ENCODE results near the gene GPR161. TPM values are rescaled to one million over a fixed set of nuclear protein-coding genes. Genes with fewer than 3 reads are reported as not detected.

Gene GPR161
- total RNA-seq, 2 experiments from 2014 or later: not detected

GRCh38 chr1:168121401-168122011, 15.2 kb downstream of the GPR161 start:
- no peak overlapping the region for H3K27ac Mint-ChIP-seq
- ATAC-seq (ENCODE audit: poor library complexity): no peak
- no peaks in the 10 kb centered on the region for H3K36me3 ChIP-seq (ENCODE audit: insufficient read depth, low read length)
- DNase-seq: no peak
- H3K36me3 Mint-ChIP-seq (ENCODE audit: low read depth): no peaks in the 10 kb centered on the region
- H3K4me1 ChIP-seq (ENCODE audit: insufficient read depth, low read length): no peaks in the 10 kb centered on the region
- peaks cover 4 to 9% of the 10 kb centered on the region in 2 experiments for H3K27me3 ChIP-seq (ENCODE audit: control insufficient read depth in 1 of 2, insufficient read depth in 2 of 2, low read length in 2 of 2)
- H3K27me3 Mint-ChIP-seq: peaks cover 18% of the 10 kb centered on the region
- H3K9me3 Mint-ChIP-seq: no peaks in the 10 kb centered on the region
- no peak overlapping the region for H3K27ac ChIP-seq (ENCODE audit: low read depth in 1 of 2, low read length in 2 of 2)
- CTCF ChIA-PET: no interaction called here
- TF ChIP-seq CTCF (IDR thresholded peaks at IDR 0.05): no peak
- no peaks in the 10 kb centered on the region for H3K4me1 Mint-ChIP-seq (ENCODE audit: low read depth)
- no peak overlapping the region for H3K4me3 ChIP-seq (ENCODE audit: low read length)
- H3K9me3 ChIP-seq (ENCODE audit: control insufficient read depth in 1 of 2, insufficient read depth in 1 of 2, low read length in 2 of 2): no peaks in the 10 kb centered on the region
- H3K4me3 Mint-ChIP-seq: no peak overlapping the region
- POLR2A ChIA-PET: no interaction called here
- intact Hi-C loops (cut with DNase I, micrococcal nuclease): no loop called here

GRCh38 chr1:168119750-168120149, 17.0 kb downstream of the GPR161 start:
- Mint-ChIP-seq H3K4me3 (no peak overlapping the region), H3K27me3 (peaks cover 14% of the 10 kb centered on the region), H3K9me3 (no peaks in the 10 kb centered on the region), H3K27ac (no peak overlapping the region), H3K36me3 (ENCODE audit: low read depth) (no peaks in the 10 kb centered on the region), H3K4me1 (ENCODE audit: low read depth) (no peaks in the 10 kb centered on the region)
- H3K27me3 ChIP-seq (ENCODE audit: control insufficient read depth in 1 of 2, insufficient read depth in 2 of 2, low read length in 2 of 2): peaks cover 2 to 9% of the 10 kb centered on the region in 2 experiments
- no peak for ATAC-seq (ENCODE audit: poor library complexity)
- no peaks in the 10 kb centered on the region for H3K9me3 ChIP-seq (ENCODE audit: control insufficient read depth in 1 of 2, insufficient read depth in 1 of 2, low read length in 2 of 2)
- H3K4me3 ChIP-seq (ENCODE audit: low read length): no peak overlapping the region
- DNase-seq: no peak
- no peaks in the 10 kb centered on the region for H3K4me1 ChIP-seq (ENCODE audit: insufficient read depth, low read length)
- intact Hi-C loops (cut with DNase I, micrococcal nuclease): no loop called here
- H3K27ac ChIP-seq (ENCODE audit: low read depth in 1 of 2, low read length in 2 of 2): no peak overlapping the region
- CTCF ChIA-PET: no interaction called here
- POLR2A ChIA-PET: no interaction called here
- no peaks in the 10 kb centered on the region for H3K36me3 ChIP-seq (ENCODE audit: insufficient read depth, low read length)
- no peak for TF ChIP-seq CTCF (IDR thresholded peaks at IDR 0.05)

GRCh38 chr1:168116327-168116799, 20.4 kb downstream of the GPR161 start:
- Histone ChIP-seq H3K36me3 (ENCODE audit: insufficient read depth, low read length) (no peaks in the 10 kb centered on the region), H3K4me1 (ENCODE audit: insufficient read depth, low read length) (no peaks in the 10 kb centered on the region), H3K9me3 (ENCODE audit: control insufficient read depth in 1 of 2, insufficient read depth in 1 of 2, low read length in 2 of 2) (no peaks in the 10 kb centered on the region), H3K4me3 (ENCODE audit: low read length) (no peak overlapping the region), H3K27ac (ENCODE audit: low read depth in 1 of 2, low read length in 2 of 2) (no peak overlapping the region), H3K27me3 (ENCODE audit: control insufficient read depth in 1 of 2, insufficient read depth in 2 of 2, low read length in 2 of 2) (peaks cover under 1% of the 10 kb centered on the region in 2 experiments)
- ATAC-seq (ENCODE audit: poor library complexity) (no peak), DNase-seq (no peak)
- no peaks in the 10 kb centered on the region for H3K27me3 Mint-ChIP-seq
- H3K36me3 Mint-ChIP-seq (ENCODE audit: low read depth): no peaks in the 10 kb centered on the region
- intact Hi-C loops (cut with DNase I, micrococcal nuclease): no loop called here
- POLR2A ChIA-PET: no interaction called here
- no peak overlapping the region for H3K4me3 Mint-ChIP-seq
- TF ChIP-seq CTCF (IDR thresholded peaks at IDR 0.05): no peak
- H3K9me3 Mint-ChIP-seq: no peaks in the 10 kb centered on the region
- no peaks in the 10 kb centered on the region for H3K4me1 Mint-ChIP-seq (ENCODE audit: low read depth)
- CTCF ChIA-PET: interaction anchor here (0.7 to 0.9 kb wide), 2 partner anchors 13 to 34 kb away, joined by 3 read pairs; no protein-coding TSS in a partner anchor
- H3K27ac Mint-ChIP-seq: no peak overlapping the region
